SK-N-SH treated with all-trans-retinoic acid at 6 μM for 48 hours (cell line): Measurements from ENCODE around the gene ANTXR2.

ENCODE experiments used
- ARNTL ChIP-seq: fragments of 450-650 bp; formaldehyde crosslinking; IDR thresholded peaks from 2 replicates; pipeline ENCODE4 v1.5.0; 2020; ENCODE audit warnings: low read depth, mild to moderate bottlenecking, moderate library complexity, borderline replicate concordance
- CREB5 ChIP-seq: fragments of 250-450 bp; sonication (Bioruptor Pico); IDR thresholded peaks from 2 replicates; pipeline ENCODE4 v1.5.1; 2020; ENCODE audit warnings: low read depth, mild to moderate bottlenecking, moderate library complexity
- CSDC2 ChIP-seq: fragments of 250-450 bp; sonication (Bioruptor Pico); IDR thresholded peaks from 2 replicates; pipeline ENCODE4 v1.5.0; 2020; ENCODE audit warnings: mild to moderate bottlenecking, moderate library complexity
- PATZ1 ChIP-seq: fragments of 250-450 bp; sonication (Bioruptor Pico); IDR thresholded peaks from 2 replicates; pipeline ENCODE4 v1.8.0; 2020; ENCODE audit warnings: mild to moderate bottlenecking, moderate library complexity, borderline replicate concordance
- POU6F1 ChIP-seq: fragments of 250-450 bp; sonication (Bioruptor Pico); IDR thresholded peaks from 2 replicates; pipeline ENCODE4 v1.8.0; 2021; ENCODE audit warnings: low read depth, mild to moderate bottlenecking, moderate library complexity, borderline replicate concordance
- RARB ChIP-seq: fragments of 250-450 bp; sonication (Bioruptor Pico); IDR thresholded peaks from 2 replicates; pipeline ENCODE4 v1.8.0; 2021; ENCODE audit warnings: mild to moderate bottlenecking, moderate library complexity
- ZNF565 ChIP-seq: fragments of 450-650 bp; formaldehyde crosslinking; conservative IDR thresholded peaks from 2 replicates; pipeline ENCODE4 v1.5.0; 2020; ENCODE audit warnings: low read depth, mild to moderate bottlenecking, moderate library complexity

- TF ChIP-seq CSDC2 = no peak
- no peak for TF ChIP-seq POU6F1 (CRISPR knock-in tag)
- TF ChIP-seq RARB (CRISPR knock-in tag) = peak; percentile 39; the same call in 1 of the 2 replicates
- TF ChIP-seq PATZ1 = no peak
- TF ChIP-seq ZNF565 (CRISPR knock-in tag) = no peak
- peak; percentile 57; the same call in 1 of the 2 replicates for TF ChIP-seq CREB5 (CRISPR knock-in tag)
- TF ChIP-seq ARNTL (CRISPR knock-in tag) = no peak
Observed at GRCh38 chr4:80036949-80037685, 35.9 kb downstream of the ANTXR2 start.
